Mononuclear cell (primary cell): ENCODE results near the gene KCTD2. TPM values are rescaled to one million over a fixed set of nuclear protein-coding genes. Genes with fewer than 3 reads are reported as not detected.
A peak's percentile ranks its signal among the peaks of the same experiment; 100 is the strongest.
"Not testable (repeated sequence)": the region's sequence is repeated elsewhere in the genome, so short reads cannot be mapped to it uniquely, and the experiment has no call there.

ENCODE experiments used
- H3K27me3 ChIP-seq: 2 replicates; pipeline ENCODE4 v1.6.0; 2011; ENCODE audit warnings: low read length, control low read depth; ENCODE audit not compliant: insufficient read depth
- H3K4me1 ChIP-seq: 2 replicates; pipeline ENCODE4 v1.5.1; 2011; ENCODE audit warnings: mild to moderate bottlenecking, low read length, control low read depth; ENCODE audit not compliant: insufficient read depth
- H3K4me3 ChIP-seq: 2 replicates; pipeline ENCODE4 v1.5.1; 2011; ENCODE audit warnings: mild to moderate bottlenecking, low read length, moderate library complexity
- H3K9me3 ChIP-seq: 2 replicates; pipeline ENCODE4 v1.5.1; 2011; ENCODE audit warnings: low read depth, mild to moderate bottlenecking, control low read depth, low read length
- total RNA-seq: library from RNA; depleted of rRNA; stranded (reverse); fragments of >200 nt; gene quantifications from one replicate; pipeline ENCODE4 v1.2.3, GENCODE V29; 2012

KCTD2 gene
- total RNA-seq, 1 donor = 18.6 TPM

DNA sequence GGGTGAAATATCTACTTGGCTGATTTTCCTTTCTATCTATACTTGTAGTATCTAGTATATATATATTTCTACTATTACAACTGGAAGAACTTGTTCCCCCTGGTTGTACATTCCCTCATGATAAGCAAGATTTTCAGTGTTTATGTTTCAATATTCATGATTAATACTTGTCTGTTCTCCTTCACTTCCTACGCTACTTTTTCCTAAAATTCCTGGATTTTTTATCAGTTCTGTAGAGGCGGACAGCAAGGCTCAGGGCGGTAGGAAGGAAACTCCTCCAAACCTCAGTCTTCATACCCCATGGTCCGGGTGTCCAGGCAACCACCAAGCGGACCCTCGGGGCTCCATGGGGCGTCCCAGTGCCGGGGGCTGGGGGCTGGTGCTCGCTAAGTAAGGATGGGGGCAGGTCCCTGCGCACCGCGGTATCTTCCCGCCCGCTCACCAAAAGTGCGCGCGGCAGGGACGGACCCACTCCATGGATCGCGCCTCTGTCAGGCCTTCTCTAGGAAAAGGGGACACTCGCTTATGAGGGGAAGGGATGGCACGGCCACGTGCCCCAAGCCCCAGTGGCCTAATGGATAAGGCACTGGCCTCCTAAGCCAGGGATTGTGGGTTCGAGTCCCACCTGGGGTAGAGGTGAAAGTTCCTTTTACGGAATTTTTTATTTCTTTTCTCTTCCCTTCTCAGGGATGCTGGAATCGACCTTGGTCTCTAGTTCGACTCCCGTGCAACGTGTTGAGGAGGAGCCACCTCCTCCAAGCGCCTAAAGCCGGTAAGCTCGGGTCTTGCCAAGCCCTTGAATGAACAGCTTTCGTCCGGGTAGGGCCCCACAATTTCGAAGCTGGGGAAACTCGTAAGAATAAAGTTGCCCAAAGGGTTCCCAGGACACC is 13.4 kb upstream of the KCTD2 start:
- H3K4me3 ChIP-seq = peak overlapping the region; percentile 57
- no peaks in the 10 kb centered on the region for H3K9me3 ChIP-seq
- H3K4me1 ChIP-seq = peaks cover 53% of the 10 kb centered on the region
- no peaks in the 10 kb centered on the region for H3K27me3 ChIP-seq

DNA sequence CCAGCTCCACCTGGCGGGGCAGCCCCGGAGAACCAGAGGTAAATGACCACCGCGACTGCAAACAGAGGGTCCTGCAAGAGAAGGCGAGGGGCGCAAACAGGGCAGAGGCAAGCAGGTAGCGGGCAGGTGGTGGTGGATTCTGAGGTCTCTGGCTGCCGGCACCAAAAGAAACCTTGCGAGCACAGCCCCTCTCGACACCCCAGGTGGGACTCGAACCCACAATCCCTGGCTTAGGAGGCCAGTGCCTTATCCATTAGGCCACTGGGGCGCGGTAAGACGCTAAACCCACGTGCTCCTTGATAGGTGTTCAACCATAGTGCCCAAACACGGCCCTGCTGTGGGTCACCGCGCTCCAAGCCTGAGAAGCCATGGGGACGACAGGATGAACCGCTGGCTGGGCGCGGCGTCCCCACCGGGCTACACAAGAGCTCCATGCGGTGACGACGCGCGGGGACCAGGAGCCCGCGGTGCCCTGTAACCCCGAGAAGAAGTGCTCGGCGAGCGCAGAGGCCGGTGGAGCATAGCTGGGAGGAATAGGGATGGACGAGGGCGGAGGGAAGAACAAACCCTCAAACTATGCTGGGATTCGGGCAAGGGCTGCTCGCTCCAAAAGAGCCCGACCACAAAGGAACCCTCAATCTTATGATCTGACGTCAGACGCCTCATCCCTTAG is 12.7 kb upstream of the KCTD2 start:
- Histone ChIP-seq H3K4me1 (peaks cover 53% of the 10 kb centered on the region), H3K4me3 (peak overlapping the region; percentile 57), H3K27me3 (no peaks in the 10 kb centered on the region), H3K9me3 (no peaks in the 10 kb centered on the region)

DNA sequence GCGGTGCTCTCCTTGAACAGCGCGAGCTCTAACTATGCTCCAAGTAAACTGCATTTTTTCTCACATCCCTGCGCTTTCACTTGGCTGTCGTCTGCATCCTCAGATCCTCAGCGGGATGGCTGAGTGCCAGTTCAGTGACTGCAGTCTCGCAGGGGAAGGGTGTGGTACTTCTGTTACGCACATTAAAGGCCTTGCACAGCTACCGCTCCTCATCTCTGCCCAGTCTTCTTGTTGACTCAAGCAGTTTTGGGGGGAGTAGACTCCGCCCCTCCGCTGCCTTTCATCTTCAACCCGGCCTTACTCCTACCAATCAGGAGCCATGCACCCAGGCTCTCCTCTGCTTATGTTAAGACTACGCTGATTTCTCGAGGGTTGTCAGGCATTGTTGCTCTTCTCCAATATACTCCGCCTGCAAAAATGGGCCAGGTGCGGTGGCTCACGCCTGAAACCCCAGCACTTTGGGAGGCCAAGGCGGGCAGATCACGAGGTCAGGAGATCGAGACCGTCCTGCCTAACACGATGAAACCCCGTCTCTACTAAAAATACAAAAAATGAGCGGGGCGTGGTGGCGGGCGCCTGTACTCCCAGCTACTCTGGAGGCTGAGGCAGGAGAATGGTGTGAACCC is 10.3 kb upstream of the KCTD2 start:
- H3K27me3 ChIP-seq = no peaks in the 10 kb centered on the region
- H3K9me3 ChIP-seq = no peaks in the 10 kb centered on the region
- H3K4me3 ChIP-seq = no peak overlapping the region
- peaks cover 53% of the 10 kb centered on the region for H3K4me1 ChIP-seq

DNA sequence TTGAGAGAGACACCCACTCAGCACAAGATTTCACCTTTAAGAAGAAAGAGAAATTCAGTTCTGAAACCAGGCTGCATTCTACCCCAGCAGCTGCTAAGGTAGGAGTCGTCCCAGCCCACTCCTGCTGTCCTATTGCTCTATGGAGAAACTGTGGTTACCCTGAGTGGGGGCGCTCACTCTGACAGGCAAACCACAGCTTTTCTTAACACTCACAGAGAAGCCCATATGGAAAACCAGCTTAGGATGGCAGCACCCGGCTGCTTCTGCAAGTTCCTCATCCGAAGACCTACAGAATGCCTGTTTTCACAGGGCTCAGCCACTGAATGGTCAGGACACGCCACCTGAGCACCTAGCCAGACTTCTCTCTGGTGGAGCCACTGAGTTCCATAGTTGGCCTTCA is 7.8 kb upstream of the KCTD2 start:
- no peaks in the 10 kb centered on the region for H3K27me3 ChIP-seq
- no peak overlapping the region for H3K4me3 ChIP-seq
- H3K9me3 ChIP-seq = no peaks in the 10 kb centered on the region
- H3K4me1 ChIP-seq = peaks cover 30% of the 10 kb centered on the region

DNA sequence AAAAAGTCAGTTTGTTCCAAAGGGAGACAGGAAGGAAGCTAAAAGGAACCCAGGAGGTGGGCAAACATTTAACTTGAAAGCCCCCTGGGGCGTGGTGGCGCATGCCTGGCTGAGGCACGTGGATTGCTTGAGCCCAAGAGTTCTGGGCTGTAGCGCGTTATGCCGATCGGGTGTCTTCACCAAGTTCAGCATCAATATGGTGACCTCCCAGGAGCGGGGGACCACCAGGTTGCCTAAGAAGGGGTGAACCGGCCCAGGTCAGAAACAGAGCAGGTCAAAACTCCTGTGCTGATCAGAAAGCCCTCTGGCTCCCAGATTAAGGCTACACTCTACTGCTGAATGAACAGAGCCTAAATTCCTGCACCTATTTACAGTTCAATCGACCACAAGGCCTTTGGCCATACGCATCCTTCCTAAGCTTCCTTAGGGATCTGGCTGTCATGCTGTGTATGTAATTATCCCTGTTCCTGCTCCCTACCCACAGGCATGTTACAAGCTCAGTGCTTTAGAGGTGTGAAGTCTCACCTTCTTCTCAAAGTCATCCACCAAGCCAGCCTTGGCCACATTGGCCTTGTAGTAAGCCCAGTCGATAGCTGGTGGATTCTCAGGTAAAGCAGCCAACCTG is 5.3 kb upstream of the KCTD2 start:
- Histone ChIP-seq H3K9me3 (no peaks in the 10 kb centered on the region), H3K27me3 (no peaks in the 10 kb centered on the region), H3K4me1 (peaks cover 14% of the 10 kb centered on the region), H3K4me3 (no peak overlapping the region)

DNA sequence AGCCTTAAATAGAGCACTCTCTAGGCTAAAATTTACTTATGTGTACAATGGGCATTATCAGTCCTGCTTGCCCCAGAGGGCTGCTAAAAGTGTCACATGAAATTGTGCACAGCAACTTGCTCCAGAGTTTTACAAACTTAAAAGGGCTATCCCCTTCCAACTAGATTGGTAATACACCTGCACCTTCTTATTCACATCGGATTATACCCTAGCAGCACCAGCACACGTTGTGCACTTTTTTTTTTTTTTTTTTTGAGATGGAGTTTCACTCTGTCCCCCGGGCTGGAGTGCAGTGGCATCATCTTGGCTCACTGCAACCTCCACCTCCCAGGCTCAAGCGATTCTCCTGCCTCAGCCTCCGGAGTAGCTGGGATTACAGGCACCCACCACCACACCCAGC is 3.2 kb upstream of the KCTD2 start:
- not testable (repeated sequence) for H3K9me3 ChIP-seq, H3K27me3 ChIP-seq, H3K4me3 ChIP-seq
- peaks cover 20% of the 10 kb centered on the region for H3K4me1 ChIP-seq

DNA sequence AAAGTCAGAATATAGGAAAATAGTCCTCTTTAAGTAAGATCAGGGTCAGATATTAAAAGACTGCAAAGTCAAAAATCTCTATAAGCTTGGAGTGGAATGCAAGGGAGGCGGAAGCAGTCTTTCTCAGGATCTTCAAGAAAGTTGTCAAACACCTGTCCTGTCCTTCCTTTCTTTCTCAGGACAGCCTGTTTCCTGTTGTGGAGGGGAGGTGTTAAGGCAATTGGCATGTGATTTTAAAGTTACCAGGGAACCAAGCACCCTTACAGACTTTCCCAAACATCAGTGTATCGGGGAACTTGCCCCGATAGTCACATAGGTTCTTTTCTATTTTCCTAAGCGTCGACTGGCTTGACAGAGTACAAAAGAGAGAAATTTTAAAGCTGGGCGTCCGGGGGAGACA is 2.3 kb upstream of the KCTD2 start:
- Histone ChIP-seq H3K9me3 (no peaks in the 10 kb centered on the region), H3K27me3 (no peaks in the 10 kb centered on the region)

DNA sequence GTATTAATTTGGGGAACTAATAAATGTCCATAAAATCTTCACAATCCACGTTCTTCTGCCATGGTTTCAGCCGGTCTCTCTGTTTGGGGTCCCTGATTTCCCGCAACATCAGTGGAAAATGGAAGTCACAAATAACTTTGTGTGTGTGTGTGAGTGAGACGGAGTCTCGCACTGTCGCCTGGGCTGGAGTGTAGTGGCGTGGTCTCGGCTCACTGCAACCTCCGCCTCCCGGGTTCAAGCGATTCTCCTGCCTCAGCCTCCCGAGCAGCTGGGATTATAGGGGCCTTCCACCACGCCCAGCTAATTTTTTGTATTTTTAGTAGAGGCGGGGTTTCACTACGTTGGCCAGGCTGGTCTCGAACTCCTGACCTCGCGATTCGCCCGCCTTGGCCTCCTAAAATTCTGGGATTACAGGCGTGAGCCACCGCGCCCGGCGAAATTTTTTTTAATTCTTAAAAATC is 1.0 kb upstream of the KCTD2 start:
- peak overlapping the region; percentile 92 for H3K4me3 ChIP-seq

More for the DNA sequence above, 2.3 kb upstream of the KCTD2 start:
- H3K4me3 ChIP-seq = no peak overlapping the region
- peaks cover 25% of the 10 kb centered on the region for H3K4me1 ChIP-seq

DNA sequence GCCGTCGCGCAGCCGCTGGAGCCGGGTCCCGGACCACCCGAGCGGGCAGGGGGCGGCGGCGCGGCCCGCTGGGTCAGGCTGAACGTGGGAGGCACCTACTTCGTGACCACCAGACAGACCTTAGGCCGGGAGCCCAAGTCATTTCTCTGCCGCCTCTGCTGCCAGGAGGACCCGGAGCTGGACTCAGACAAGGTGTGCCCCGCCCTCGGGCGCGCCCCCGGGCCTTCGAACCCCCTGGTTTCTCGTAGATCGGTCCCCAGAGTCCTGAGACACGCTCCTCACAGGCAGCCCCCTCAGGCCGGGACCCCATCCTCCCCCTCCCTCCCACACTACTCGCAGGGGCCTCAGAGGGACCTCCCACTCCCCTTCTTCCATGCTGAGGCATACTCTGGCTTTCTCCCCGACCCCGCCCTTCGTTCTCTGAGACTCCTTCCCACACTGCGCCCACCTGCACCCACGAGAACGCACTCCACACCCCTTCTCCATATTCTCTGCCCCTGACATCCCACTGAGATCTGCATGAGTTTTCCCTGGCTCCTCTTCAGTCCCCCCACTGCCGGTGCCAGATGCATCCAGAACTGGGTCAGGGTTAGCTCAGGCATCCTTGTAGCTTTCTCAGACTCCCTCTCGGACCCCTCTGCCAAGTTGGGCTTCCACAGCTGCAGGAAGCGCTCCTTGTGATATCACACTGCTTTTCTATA is 523 bp downstream of the KCTD2 start:
- Histone ChIP-seq H3K9me3 (no peaks in the 10 kb centered on the region), H3K4me1 (peaks cover 25% of the 10 kb centered on the region), H3K27me3 (no peaks in the 10 kb centered on the region), H3K4me3 (peak overlapping the region; percentile 92)

More for the DNA sequence above, 1.0 kb upstream of the KCTD2 start:
- H3K27me3 ChIP-seq, H3K9me3 ChIP-seq: not testable (repeated sequence)
- H3K4me1 ChIP-seq = peaks cover 25% of the 10 kb centered on the region

DNA sequence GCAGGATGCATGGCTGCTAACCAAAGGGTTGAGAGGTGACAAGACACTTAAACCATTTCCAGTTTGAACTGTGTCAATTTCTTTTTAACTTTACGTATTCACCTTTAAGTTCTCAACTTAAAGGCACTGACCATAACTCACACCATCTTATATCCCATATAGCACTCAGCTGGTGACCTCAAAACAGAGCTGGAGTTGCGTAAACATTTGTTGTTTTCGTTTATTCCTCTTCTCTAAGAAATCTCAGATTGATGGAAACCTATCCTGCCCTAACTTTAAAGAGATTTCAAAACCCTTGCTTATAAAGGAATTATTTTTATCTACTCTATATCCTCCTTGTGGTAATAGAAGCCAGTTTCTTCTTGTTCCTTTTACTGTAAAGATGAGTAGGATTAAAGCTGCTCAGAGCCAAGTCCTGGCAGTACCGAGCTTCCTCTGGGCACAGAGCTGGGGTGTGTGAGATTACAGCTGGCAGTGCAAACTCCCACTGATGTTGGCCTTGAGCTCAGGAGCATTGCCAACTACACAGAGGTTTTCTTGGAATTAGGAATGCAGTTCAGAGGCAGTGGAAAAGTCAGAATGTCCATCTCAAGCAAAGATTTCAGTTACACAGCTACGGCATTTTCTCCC is 1.3 kb downstream of the KCTD2 start:
- H3K4me3 ChIP-seq = peak overlapping the region; percentile 92
- H3K4me1 ChIP-seq = peaks cover 25% of the 10 kb centered on the region
- H3K9me3 ChIP-seq = no peaks in the 10 kb centered on the region
- H3K27me3 ChIP-seq = no peaks in the 10 kb centered on the region

DNA sequence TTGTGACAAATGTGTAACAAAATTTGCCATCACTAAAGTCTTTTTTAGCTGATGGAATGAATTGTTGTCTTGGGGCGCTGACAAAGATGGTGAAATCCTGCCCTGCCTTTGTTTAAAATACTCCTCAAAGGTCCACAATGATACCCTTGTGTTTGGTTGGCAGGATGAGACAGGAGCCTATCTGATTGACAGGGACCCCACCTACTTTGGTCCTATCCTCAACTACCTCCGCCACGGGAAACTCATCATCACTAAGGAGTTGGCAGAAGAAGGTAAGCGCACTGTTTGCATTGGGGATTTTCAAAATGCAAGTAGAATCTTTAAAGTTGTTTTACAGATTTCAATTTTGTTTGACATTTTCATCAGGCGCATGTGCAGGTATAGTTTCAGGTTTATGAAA is 2.0 kb downstream of the KCTD2 start:
- Histone ChIP-seq H3K4me3 (no peak overlapping the region), H3K4me1 (peaks cover 25% of the 10 kb centered on the region), H3K27me3 (no peaks in the 10 kb centered on the region), H3K9me3 (no peaks in the 10 kb centered on the region)

DNA sequence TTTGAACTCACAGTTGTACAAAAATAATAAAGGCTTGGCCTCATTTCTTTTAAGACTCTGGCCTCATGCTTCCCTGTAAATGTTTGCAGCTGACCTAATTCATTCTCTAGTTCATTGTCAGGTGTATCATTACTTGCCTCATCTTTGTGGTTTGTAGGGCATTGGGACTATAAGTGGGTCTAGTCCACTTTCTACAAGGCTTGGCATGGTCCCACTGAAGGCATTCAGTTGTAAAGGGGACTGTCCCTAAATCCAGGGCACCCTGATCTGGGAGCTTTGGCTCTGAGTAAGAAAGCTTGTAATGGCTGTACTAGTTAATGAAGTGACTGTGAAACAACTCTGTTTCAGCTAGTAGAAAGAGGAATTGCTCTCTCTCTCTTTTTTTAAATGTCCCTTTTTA is 2.7 kb downstream of the KCTD2 start:
- H3K27me3 ChIP-seq = no peaks in the 10 kb centered on the region

DNA sequence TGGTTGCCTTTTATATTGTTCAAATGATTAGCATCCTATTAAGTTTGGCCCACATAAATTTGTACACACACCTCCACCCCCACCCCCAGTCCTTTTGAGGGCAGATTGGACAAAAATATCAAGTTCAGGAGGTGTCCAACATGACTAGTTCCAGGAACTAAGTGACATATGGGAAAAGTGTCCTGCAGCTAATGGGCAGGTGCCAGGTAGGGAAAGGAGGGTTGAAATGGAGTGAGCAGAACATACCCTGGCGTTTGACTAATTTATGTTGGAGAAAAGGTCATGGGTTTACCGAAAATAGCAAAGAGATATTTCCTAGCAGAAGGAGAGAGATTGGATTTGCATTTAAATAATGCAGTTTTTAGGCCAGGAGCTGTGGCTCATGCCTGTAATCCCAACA is 4.9 kb downstream of the KCTD2 start:
- peaks cover 18% of the 10 kb centered on the region for H3K4me1 ChIP-seq
- no peaks in the 10 kb centered on the region for H3K9me3 ChIP-seq
- no peaks in the 10 kb centered on the region for H3K27me3 ChIP-seq
- no peak overlapping the region for H3K4me3 ChIP-seq

More for the DNA sequence above, 2.7 kb downstream of the KCTD2 start:
- H3K4me3 ChIP-seq = no peak overlapping the region
- peaks cover 25% of the 10 kb centered on the region for H3K4me1 ChIP-seq
- H3K9me3 ChIP-seq = no peaks in the 10 kb centered on the region
